RWPE2 (cell line): ENCODE data around the gene FHOD3.

Source experiments
- ATAC-seq: fragments of 200-7000 bp; cut with Tn5 transposase; 3 replicates; pipeline ENCODE4 v1.9.1; 2021; ENCODE audit warnings: low read depth
- DNase-seq: peaks from one replicate; pipeline ENCODE4 v3.0.0-alpha.2; 2020; ENCODE audit warnings: low spot score
- H3K27ac ChIP-seq: fragments of 450-650 bp; 2 replicates; pipeline ENCODE4 v1.5.1; 2017; ENCODE audit warnings: mild to moderate bottlenecking; ENCODE audit not compliant: poor library complexity, severe bottlenecking
- H3K27me3 ChIP-seq: fragments of 250-450 bp; sonication (Bioruptor Pico); 2 replicates; pipeline ENCODE4 v1.5.1; 2021; ENCODE audit warnings: mild to moderate bottlenecking, moderate library complexity; ENCODE audit not compliant: insufficient read depth, poor library complexity, severe bottlenecking
- H3K36me3 ChIP-seq: fragments of 250-450 bp; sonication (Bioruptor Pico); 2 replicates; pipeline ENCODE4 v1.5.1; 2020; ENCODE audit warnings: low read depth, mild to moderate bottlenecking, moderate library complexity
- H3K4me1 ChIP-seq: fragments of 250-450 bp; sonication (Bioruptor Pico); 2 replicates; pipeline ENCODE4 v1.5.1; 2021; ENCODE audit warnings: mild to moderate bottlenecking, moderate library complexity; ENCODE audit not compliant: insufficient read depth, poor library complexity, severe bottlenecking
- H3K4me3 ChIP-seq: fragments of 250-450 bp; sonication (Bioruptor Pico); 2 replicates; pipeline ENCODE4 v1.5.1; 2021; ENCODE audit warnings: mild to moderate bottlenecking, moderate library complexity; ENCODE audit not compliant: severe bottlenecking
- H3K9me3 ChIP-seq: fragments of 250-450 bp; sonication (Bioruptor Pico); 2 replicates; pipeline ENCODE4 v1.5.1; 2021; ENCODE audit warnings: mild to moderate bottlenecking, moderate library complexity; ENCODE audit not compliant: severe bottlenecking
- TF ChIP-seq, protein P1 (sequence below): fragments of 450-650 bp; IDR thresholded peaks from one replicate; pipeline ENCODE4 v1.5.1; 2017; ENCODE audit warnings: mild to moderate bottlenecking, moderate library complexity; ENCODE audit not compliant: poor library complexity, severe bottlenecking

Gene FHOD3

DNA sequence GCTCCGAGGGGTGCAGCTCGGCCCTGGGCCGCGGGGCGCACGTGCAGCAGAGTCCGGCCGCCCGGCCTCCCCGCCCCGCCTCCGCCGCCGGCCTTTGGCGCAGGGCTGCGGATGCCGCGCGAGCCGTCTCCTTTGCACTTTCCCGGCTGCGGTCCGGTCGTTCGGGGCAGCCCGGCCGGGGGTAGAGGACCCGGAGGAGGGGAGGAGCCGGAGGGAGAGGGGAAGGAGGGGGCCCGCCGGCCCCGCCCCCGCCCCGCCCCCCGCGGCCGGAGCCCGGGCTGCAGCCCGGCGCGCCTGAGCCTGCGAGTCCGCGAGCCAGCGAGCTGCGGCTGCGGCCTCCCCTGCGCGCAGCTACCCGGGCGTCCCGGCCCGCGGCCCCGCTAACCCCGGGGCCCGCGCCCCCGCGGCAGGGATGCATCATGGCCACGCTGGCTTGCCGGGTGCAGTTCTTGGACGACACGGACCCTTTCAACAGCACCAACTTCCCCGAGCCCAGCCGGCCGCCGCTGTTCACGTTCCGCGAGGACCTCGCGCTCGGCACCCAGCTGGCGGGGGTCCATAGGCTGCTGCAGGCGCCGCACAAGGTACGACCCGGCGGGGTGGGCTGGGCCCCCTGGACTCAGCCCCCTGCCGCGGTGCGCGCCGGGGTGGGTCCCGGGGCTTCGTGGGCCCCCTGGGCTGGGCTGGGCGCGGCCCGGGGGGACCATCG, at the start of gene FHOD3:
Gene FHOD3 (plus strand): TSS at position 297 of the 709 bp plus-strand sequence. CDS start 123 bp downstream, at position 420.
- TF ChIP-seq, protein P1, sequence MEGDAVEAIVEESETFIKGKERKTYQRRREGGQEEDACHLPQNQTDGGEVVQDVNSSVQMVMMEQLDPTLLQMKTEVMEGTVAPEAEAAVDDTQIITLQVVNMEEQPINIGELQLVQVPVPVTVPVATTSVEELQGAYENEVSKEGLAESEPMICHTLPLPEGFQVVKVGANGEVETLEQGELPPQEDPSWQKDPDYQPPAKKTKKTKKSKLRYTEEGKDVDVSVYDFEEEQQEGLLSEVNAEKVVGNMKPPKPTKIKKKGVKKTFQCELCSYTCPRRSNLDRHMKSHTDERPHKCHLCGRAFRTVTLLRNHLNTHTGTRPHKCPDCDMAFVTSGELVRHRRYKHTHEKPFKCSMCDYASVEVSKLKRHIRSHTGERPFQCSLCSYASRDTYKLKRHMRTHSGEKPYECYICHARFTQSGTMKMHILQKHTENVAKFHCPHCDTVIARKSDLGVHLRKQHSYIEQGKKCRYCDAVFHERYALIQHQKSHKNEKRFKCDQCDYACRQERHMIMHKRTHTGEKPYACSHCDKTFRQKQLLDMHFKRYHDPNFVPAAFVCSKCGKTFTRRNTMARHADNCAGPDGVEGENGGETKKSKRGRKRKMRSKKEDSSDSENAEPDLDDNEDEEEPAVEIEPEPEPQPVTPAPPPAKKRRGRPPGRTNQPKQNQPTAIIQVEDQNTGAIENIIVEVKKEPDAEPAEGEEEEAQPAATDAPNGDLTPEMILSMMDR = no peak
- ATAC-seq = peak; percentile 63
- peak within 1 kb of the TSS; percentile 66 for H3K27ac ChIP-seq

DNA sequence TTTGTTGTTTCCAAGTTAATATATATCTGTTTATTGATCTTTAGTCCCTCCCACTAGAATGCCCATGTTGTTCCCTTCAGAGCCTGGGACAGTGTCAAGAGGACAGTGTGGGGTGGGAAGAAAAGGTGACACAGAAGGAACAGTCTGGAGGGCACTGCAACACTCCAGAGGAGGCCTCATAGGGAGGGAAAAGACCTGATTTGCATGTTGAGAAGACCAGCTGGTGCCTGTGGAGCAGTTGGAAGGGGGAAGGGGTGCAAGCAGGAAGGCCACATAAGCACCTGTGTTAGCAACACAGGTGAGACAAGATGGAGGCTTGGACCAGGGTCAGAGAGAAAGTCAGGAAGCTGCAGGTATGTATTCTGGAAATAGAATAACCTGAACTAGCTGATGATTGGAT, 48.1 kb upstream of the FHOD3 start:
- Histone ChIP-seq H3K9me3 (peaks cover 3% of the 10 kb centered on the region), H3K27ac (no peak overlapping the region), H3K4me3 (no peak overlapping the region), H3K4me1 (no peaks in the 10 kb centered on the region), H3K36me3 (peaks cover 57% of the 10 kb centered on the region), H3K27me3 (no peaks in the 10 kb centered on the region)
- TF ChIP-seq, protein P1 = no peak
- ATAC-seq (no peak), DNase-seq (no peak)

More for the DNA sequence above, at the start of gene FHOD3:
- Histone ChIP-seq H3K36me3 (no peaks in the 10 kb centered on the region), H3K4me3 (peak within 1 kb of the TSS; percentile 60), H3K9me3 (no peaks in the 10 kb centered on the region), H3K27me3 (no peaks in the 10 kb centered on the region), H3K4me1 (peaks cover 21% of the 10 kb centered on the region)
- no peak for DNase-seq

DNA sequence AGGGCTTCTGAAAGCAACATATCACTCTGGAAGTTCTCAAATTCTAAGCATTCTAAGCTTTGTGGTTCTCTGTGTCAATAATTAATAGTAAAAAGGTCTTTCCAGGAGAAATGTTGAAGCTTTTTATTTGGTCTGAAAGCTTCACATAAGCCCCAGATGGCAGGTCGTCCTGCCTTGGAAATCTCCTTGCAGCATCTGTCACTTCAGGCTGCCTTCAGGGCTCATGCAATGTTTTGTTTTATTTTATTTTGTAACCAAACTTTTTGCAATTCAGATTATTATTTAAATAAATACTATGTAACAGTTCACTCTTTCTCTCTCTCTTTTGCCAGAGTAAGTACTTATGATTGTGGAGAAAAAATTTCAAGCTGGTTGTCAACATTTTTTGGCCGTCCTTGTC, 46.7 kb upstream of the FHOD3 start:
- H3K27ac ChIP-seq = no peak overlapping the region
- no peaks in the 10 kb centered on the region for H3K4me1 ChIP-seq
- DNase-seq = no peak
- no peak overlapping the region for H3K4me3 ChIP-seq
- peaks cover 58% of the 10 kb centered on the region for H3K36me3 ChIP-seq
- no peak for ATAC-seq
- TF ChIP-seq, protein P1 = no peak
- no peaks in the 10 kb centered on the region for H3K27me3 ChIP-seq
- H3K9me3 ChIP-seq = no peaks in the 10 kb centered on the region

DNA sequence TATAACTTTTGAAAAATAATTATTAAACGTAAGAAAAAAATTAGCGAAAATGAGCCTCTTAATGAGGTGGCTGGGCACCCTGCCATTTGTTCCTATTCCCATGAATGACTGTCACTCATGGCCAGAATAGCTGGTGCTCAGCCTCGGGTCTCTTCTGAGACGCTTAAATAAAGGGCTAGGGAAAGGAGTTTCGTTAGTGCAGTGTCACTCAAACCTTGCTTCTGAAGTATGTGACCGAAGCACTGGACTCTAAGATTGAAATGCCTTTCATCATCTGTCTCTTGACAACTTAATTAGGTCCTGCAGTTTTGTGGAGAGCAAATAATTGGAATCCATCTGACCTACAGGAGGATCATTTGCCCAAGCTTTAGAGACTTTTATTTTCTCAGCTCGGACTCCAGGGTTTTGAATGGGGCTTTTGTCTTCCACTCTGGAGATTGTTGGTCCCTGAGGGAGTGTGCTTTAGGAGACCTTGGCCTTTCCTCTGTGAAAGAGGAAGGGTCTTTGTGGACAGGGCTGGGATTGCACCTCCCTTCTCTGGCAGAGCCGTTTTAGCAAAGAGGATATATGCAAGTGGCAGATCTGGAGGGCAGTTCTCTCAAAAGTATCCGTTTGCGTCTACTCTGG, 42.3 kb upstream of the FHOD3 start:
- Histone ChIP-seq H3K4me1 (no peaks in the 10 kb centered on the region), H3K27ac (no peak overlapping the region), H3K36me3 (peaks cover 63% of the 10 kb centered on the region), H3K4me3 (no peak overlapping the region), H3K27me3 (no peaks in the 10 kb centered on the region), H3K9me3 (no peaks in the 10 kb centered on the region)
- no peak for ATAC-seq
- TF ChIP-seq, protein P1 = no peak
- DNase-seq = no peak

DNA sequence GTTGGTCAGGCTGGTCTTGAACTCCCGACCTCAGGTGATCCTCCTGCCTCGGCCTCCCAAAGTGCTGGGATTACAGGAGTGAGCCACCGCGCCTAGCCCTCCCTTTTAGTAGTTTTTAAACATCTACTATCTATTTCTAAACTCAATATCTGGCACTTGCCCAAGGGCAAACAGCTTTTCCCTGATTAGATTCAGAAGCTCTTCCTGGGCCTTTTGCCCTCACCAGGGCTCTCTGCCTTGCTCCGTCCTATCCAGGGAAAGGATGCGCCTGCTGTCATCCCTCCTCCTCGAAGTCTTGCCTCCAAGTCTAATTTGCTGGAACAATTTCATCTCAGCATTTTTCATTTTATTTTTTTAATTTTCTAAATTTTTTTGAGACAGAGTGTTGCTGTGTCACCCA, 41.4 kb upstream of the FHOD3 start:
- no peak for DNase-seq

More for the DNA sequence above, 41.4 kb upstream of the FHOD3 start:
- H3K9me3 ChIP-seq = no peaks in the 10 kb centered on the region
- peaks cover 56% of the 10 kb centered on the region for H3K36me3 ChIP-seq
- no peak overlapping the region for H3K27ac ChIP-seq
- no peaks in the 10 kb centered on the region for H3K27me3 ChIP-seq
- ATAC-seq = no peak
- TF ChIP-seq, protein P1 = no peak
- no peaks in the 10 kb centered on the region for H3K4me1 ChIP-seq
- no peak overlapping the region for H3K4me3 ChIP-seq
